ENCODE measurements around the gene TGFA. TPM values are rescaled to one million over a fixed set of nuclear protein-coding genes. Genes with fewer than 3 reads are reported as not detected.

The TGFA gene
- total RNA-seq, 1 donor = not detected

GRCh38 chr2:70474256-70474848 is 79.3 kb downstream of the TGFA start:
- no peak for DNase-seq (ENCODE audit: low read depth)
- no peak for TF ChIP-seq CTCF (IDR thresholded peaks at IDR 0.05; ENCODE audit: insufficient read depth, low read depth, low read length)
- H3K4me3 ChIP-seq (ENCODE audit: low read depth, low read length) = no peak overlapping the region

- no peak overlapping the region for H3K4me3 ChIP-seq (ENCODE audit: low read depth, low read length)
- TF ChIP-seq CTCF (IDR thresholded peaks at IDR 0.05; ENCODE audit: insufficient read depth, low read depth, low read length) = no peak
- DNase-seq (ENCODE audit: low read depth) = no peak
These were observed 80.4 kb downstream of the TGFA start for GRCh38 chr2:70473101-70473722.

GRCh38 chr2:70472221-70472890 is 81.3 kb downstream of the TGFA start:
- no peak for DNase-seq (ENCODE audit: low read depth)
- H3K4me3 ChIP-seq (ENCODE audit: low read depth, low read length) = no peak overlapping the region
- TF ChIP-seq CTCF (IDR thresholded peaks at IDR 0.05; ENCODE audit: insufficient read depth, low read depth, low read length) = no peak

GRCh38 chr2:70471129-70471528 is 82.5 kb downstream of the TGFA start:
- no peak for DNase-seq (ENCODE audit: low read depth)
- no peak overlapping the region for H3K4me3 ChIP-seq (ENCODE audit: low read depth, low read length)
- no peak for TF ChIP-seq CTCF (IDR thresholded peaks at IDR 0.05; ENCODE audit: insufficient read depth, low read depth, low read length)

GRCh38 chr2:70469961-70470360 is 83.7 kb downstream of the TGFA start:
- no peak overlapping the region for H3K4me3 ChIP-seq (ENCODE audit: low read depth, low read length)
- no peak for DNase-seq (ENCODE audit: low read depth)
- no peak for TF ChIP-seq CTCF (IDR thresholded peaks at IDR 0.05; ENCODE audit: insufficient read depth, low read depth, low read length)

GRCh38 chr2:70469435-70469834 is 84.2 kb downstream of the TGFA start:
- no peak overlapping the region for H3K4me3 ChIP-seq (ENCODE audit: low read depth, low read length)
- no peak for DNase-seq (ENCODE audit: low read depth)
- no peak for TF ChIP-seq CTCF (IDR thresholded peaks at IDR 0.05; ENCODE audit: insufficient read depth, low read depth, low read length)

Measured in fibroblast of villous mesenchyme (primary cell).